ENCODE data around the gene SPAG16.
"Not testable (repeated sequence)": the region's sequence is repeated elsewhere in the genome, so short reads cannot be mapped to it uniquely, and the experiment has no call there.

Gene SPAG16

DNA sequence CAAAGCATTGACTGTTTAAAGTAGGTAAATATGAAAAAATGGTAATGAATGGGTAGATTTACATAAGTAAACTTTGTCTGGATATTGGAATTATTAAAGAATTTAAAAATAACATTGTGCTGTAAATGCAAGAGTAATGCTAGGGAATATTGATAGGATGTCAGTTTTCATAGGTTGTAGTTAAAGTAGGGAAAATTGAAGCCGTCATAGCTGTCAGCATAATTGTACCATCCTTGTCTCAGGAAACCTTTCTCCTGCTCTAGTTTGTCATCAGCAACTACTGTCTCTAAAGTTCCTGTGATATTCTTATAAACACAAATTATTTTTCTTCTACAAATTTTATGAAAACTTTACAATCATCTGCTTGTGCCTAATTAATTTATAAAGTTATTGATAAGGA is 10.1 kb upstream of the SPAG16 start:
- no peak for DNase-seq (ENCODE audit: low spot score)

DNA sequence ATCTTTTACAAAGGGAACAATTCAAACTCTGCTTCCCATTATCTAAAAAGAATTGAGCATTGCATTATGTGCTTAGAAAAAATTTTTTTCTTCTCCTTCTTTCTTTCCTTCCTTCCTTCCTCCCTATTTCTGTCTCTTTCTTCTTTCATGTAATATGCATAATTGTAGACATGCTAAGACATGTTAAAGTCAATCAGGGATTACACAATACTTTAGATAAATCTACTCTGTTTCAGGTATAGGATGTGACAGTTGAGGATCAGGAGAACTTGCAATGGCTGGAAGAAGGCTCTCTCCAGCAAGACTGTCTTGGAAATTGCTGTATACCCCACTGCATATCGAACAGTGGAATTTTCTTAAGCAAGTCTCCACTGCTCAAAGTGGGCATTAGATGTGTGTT is 9.0 kb upstream of the SPAG16 start:
- DNase-seq (ENCODE audit: low spot score): no peak

- DNase-seq (ENCODE audit: low spot score): not testable (repeated sequence)
Measured at GRCh38 chr2:213277134-213277533, 7.1 kb upstream of the SPAG16 start.

DNA sequence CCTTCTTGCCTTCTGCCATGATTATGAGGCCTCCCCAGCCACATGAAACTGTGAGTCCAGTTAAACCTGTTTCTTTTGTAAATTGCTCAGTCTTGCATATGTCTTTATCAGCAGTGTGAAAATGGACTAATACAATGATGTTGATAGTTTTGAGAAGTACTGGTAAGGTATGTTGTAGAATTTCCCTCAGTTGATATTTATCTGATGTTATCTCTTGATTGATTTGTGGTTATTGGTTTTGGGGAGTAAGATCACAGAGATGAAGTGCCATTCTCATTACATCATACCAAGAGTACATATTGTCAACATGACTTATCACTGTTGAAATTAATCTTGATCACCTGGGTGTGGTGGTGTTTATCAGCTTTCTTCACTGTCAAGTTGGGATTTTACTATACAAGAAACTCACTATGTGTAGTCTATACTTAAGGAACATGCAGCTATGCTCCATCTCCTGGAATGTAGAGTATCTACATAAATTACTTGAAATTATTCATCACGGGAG is 5.1 kb upstream of the SPAG16 start:
- no peak for DNase-seq (ENCODE audit: low spot score)

GRCh38 chr2:213279971-213280370 is 4.3 kb upstream of the SPAG16 start:
- no peak for DNase-seq (ENCODE audit: low spot score)

DNA sequence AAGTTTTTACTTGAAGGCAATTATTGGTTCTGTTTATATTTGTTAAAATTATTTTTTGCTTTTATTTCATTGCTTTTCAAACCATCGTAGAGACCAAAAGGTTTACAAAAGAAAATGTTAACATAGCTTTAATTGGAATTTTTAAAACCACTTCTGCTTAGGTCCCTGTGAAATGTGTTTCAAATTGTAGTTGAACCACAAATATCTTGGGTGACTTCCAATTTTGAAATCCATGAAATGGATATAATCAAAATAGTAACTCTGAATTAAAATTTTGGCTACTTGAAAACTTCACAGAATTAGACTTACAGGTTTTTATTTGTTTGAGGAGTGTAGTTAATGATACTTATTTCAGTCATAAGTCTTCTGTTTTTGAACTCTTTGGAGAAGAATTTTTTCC is 3.1 kb upstream of the SPAG16 start:
- DNase-seq (ENCODE audit: low spot score): no peak

GRCh38 chr2:213285404-213285803 is 1.1 kb downstream of the SPAG16 start:
- no peak for DNase-seq (ENCODE audit: low spot score)

DNA sequence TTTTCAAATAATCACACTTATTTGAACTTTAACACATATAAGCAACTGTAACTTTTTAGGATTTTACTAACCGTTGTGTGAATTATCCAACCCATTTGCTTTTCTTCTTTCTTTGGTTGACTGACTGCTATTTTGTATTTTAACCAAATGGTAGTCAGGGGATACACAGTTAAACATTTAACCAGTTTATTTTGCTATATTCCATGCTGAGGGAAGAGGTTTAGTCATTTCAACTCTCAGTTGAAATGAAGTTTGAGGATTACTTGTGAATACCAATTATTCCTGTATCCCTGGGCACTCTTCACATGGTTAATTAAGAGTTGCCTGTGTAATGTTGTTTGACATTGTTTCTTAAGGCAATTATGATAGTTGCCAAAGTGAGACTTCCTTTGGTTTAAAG is 1.9 kb downstream of the SPAG16 start:
- no peak for DNase-seq (ENCODE audit: low spot score)

GRCh38 chr2:213288913-213289700 is 4.8 kb downstream of the SPAG16 start:
- no peak for DNase-seq (ENCODE audit: low spot score)

- no peak for DNase-seq (ENCODE audit: low spot score)
Measured at GRCh38 chr2:213290501-213290900, 6.2 kb downstream of the SPAG16 start.

- DNase-seq (ENCODE audit: low spot score): no peak
Measured at GRCh38 chr2:213296270-213296669, 12.0 kb downstream of the SPAG16 start.

- DNase-seq (ENCODE audit: low spot score): no peak
Measured at GRCh38 chr2:213306316-213306942, 22.2 kb downstream of the SPAG16 start.

DNA sequence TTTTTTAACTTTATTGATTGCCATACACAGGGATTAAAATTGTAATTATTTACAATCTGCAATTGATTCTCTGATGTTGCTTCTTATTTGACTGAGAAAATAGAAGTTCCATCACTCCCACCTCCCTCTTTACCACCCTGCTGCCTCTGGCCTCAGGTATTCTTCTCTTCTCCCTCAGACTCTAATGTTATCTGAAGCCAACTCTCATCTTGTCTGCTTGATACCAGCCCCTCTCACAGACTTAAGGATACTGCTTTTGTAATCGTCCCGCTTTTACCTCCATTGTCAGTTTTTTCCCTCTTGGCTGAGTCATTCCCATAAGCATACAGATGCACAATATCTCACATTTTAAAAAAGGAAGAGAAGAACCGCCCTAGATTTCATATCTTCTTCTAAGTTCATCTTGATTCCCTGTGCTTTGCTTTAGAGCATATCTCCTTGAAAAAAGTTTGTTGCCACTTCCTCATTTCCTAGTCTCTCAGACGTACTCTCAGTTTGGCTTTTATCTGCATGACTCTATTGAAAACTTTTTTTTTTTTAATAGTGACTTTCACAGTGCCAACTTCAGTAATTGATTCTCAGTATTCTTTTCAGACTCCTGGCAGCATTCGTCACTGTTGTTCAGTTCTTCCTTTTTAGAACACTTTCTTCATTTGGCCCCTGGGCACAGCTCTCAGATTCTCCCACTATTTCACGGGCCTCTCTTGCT is 31.1 kb downstream of the SPAG16 start:
- no peak for DNase-seq (ENCODE audit: low spot score)

DNA sequence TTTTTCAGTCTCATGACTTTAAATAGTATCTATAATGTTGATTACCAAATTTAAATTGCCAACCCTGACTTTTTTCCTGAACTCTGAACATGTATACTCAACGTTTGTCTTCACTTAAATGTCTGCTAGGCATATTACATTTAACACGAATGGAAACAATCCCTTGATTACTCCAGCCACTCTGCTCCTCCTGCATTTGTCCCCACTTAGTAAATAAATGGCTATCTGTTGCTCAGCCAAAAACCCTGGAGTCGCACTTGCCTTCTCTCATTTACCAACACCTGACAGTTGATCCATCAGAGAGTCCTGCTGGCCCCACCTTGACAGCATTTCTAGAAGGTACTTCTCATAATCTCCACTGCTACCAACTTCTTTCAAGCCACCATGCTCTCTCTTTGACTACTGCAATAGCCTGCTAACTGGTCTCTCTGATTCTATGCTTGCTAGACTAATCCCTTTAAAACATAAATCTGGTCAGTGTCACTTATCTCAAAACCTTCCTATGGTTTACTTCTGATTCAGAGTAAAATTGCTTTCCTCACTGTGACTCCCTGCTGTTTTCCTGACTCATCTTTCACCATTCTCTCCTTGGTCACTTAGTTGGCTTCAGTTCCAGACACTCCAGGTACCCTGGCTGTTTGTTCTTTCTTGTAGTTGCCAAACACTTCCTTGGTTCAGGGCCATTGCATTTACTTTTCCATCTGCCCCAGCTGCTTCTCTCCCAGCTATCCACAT is 31.9 kb downstream of the SPAG16 start:
- no peak for DNase-seq (ENCODE audit: low spot score)

DNA sequence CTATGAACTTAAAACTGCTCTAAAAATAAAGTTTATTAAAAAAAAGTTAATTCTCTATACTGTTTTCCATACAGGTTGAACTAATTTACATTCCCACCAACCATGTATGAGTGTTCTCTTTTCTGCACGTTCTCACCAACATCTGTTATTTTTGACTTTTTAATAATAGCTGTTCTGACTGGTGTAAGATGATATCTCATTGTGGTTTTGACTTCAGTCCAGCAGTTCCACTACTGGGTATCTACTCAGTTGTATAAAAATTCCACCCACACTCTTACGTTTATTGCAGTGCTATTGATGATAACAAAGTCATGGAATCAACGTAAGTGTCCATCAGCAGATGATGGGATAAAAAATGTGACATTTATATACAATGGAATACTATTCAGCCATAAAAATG is 33.7 kb downstream of the SPAG16 start:
- DNase-seq (ENCODE audit: low spot score): no peak

GRCh38 chr2:213320604-213321003 is 36.3 kb downstream of the SPAG16 start:
- no peak for DNase-seq (ENCODE audit: low spot score)

DNA sequence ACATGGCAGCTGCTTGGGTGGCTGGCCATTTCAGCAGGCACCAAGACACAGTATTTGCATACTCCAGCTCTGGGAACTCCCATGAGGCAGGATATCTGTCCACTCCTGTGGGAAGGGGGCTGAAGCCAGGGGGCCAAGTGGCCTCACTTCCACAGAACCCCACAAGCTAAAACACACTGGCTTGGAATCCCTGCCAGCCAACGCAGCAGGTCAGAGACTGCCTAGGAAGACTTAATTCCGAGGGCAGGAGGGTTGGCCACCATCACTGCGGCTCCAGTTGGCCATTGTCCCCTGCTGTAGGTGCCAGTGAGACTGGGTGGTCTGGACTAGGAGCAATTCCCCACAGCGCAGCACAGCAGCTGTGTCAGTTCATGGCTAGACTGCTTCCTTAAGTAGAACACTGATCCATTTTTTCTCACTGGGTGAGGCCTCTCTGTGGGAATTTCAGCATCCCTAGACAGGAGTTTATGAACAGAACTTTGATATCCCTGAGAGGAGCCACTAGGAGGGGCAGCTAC is 52.0 kb downstream of the SPAG16 start:
- DNase-seq (ENCODE audit: low spot score): no peak

GRCh38 chr2:213353419-213353818 is 69.2 kb downstream of the SPAG16 start:
- no peak for DNase-seq (ENCODE audit: low spot score)

DNA sequence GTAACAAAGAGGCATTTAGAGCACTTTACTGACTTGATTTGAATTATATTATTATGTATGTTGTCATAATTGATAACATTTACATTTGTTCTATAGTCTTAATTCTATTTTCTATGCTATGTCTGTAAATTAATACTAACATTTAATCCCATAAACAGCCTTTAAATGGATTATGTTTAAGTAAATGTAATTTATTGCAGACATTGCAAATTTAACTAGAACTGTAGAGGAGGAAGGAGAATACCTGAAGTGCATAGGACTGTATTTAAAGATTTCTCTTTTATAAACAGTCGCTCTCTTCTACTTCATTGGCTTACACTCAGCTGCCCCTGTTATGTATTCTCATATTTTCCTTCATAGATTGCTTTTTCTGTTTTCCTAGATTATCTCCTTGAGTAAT is 92.4 kb downstream of the SPAG16 start:
- no peak for DNase-seq (ENCODE audit: low spot score)

DNA sequence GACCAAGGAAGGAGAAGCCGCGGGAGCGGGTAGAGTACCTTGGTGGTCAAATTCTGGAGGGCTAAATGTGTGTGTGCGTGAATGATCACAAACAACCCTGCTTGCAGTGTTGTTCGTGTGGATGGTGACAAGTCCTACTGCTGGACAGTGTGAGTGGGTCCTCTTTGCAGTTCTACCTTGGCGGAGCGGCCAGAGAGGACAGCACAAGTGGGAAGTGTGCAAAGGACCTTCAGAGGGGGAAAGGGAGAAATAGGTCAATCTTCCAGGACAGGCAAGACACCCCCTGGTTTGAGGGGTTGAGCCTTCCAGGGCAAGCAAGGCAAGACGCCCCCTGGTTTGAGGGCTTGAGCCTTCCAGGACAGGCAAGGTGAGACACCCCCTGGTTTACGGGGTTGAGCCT is 122.8 kb downstream of the SPAG16 start:
- DNase-seq (ENCODE audit: low spot score): not testable (repeated sequence)

GRCh38 chr2:213408426-213409070 is 124.3 kb downstream of the SPAG16 start:
- DNase-seq (ENCODE audit: low spot score): not testable (repeated sequence)

GRCh38 chr2:213410687-213411086 is 126.4 kb downstream of the SPAG16 start:
- not testable (repeated sequence) for DNase-seq (ENCODE audit: low spot score)

All from HuH-7.5 (cell line).